Stimulated activated CD8-positive, alpha-beta memory T cell treated with anti-CD3 and anti-CD28 coated beads, Interleukin-12 subunit alpha, Interleukin-12 subunit beta, amount 100 ng/mL, for 24 hours (primary cell): Measurements from ENCODE around the gene SPSB1.
A peak's percentile ranks its signal among the peaks of the same experiment; 100 is the strongest.

Source experiments
- DNase-seq: peaks from one replicate; pipeline ENCODE4 v3.0.0-alpha.2; 2020; ENCODE audit errors: extremely low read depth

Gene SPSB1

DNA sequence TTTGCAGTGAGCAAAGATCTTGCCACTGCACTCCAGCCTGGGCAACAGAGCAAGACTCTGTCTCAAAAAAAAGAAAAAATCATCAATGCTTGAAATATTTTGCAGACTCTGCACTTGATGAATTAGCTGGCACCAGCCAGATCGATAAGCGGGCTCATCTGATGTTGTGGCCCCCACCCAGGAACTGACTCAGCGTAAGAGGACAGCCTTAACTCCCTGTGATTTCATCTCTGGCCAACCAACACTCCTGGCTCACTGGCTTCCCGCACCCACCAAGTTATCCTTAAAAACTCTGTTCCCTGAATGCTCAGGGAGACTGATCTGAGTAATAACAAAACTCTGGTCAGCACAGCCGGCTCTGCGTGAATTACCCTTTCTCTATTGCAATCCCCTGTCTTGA lies 98.9 kb downstream of the SPSB1 start:
- no peak for DNase-seq

DNA sequence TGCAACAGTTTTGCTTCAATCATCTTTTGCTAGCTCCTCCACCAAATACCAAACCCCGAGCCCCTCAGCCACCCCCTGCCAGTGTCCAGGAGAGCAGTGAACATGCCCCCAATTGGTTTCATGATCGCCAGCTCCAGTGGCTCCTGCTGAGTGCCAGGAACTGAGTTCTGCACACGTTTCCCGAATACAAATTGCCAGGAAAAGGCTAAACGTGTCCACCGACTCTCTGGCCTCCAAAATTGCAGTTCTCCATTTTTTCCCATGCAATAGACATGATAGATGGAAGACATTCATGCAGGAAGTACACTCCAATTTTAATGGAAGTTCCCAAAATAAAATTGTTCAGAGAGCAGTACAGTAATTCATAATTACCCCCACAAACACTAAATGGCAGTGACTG lies 101.3 kb downstream of the SPSB1 start:
- no peak for DNase-seq

DNA sequence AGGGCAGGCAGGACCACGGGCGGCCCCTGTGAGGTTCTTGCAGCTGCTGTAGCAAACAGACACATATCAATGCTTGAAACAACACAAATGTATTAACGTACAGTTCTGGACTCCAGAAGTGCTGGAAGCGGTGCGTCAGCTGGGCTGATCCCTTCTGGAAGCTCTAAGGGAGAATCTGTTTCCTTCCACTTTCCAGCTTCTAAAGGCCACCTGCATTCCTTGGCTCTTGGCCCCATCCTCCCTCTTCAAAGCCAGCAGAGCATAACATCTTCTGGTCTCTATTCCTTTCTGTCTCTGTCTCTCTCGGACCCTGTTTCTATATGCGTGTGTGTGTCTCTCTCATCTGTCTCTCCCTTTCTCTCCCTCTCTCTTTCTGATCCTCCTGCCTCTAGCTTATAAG lies 102.3 kb downstream of the SPSB1 start:
- no peak for DNase-seq

DNA sequence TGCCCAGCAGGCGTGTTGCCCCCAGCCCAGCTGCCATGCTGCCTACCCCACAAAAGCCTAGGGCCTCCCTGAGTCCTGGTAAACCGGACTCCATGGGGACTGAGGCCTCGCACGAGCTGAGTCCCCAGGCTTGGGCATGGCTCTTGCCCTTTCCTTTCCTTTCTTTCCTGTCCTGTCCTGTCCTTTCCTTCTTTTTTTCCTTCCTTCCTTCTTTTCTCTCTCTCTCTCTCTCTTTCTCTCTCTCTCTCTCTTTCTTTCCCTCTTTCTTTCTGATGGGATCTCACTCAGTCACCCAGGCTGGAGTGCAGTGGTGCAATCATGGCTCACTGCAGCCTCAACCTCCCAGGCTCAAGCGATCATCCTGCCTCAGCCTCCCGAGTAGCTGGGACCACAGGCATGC lies 104.4 kb downstream of the SPSB1 start:
- no peak for DNase-seq

DNA sequence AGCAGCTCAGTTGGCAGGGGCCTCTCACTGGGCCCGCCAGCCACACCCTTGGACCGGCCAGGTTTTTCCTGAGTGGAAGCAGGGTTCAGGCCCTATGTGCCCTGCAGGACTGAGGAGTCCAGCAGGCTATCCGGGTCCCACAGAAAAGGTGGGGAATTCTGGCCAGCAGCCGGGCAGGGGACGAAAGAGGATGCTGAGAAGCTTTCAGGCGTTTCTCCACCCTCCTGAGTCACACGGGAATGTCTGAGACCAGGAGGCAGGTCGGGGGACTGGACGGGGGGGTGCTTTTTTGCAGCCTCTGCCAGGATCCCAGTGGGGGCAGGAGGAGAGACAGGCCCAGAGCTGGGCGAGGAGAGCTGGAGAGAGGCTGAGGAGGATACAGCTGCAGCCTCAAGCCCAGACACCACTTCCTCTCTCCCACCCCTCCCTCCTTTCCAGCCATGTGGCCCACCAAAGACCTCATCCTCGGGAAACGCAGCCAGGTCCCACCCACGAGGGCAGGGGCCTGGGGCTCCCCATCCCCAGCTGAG lies 105.4 kb downstream of the SPSB1 start:
- no peak for DNase-seq

DNA sequence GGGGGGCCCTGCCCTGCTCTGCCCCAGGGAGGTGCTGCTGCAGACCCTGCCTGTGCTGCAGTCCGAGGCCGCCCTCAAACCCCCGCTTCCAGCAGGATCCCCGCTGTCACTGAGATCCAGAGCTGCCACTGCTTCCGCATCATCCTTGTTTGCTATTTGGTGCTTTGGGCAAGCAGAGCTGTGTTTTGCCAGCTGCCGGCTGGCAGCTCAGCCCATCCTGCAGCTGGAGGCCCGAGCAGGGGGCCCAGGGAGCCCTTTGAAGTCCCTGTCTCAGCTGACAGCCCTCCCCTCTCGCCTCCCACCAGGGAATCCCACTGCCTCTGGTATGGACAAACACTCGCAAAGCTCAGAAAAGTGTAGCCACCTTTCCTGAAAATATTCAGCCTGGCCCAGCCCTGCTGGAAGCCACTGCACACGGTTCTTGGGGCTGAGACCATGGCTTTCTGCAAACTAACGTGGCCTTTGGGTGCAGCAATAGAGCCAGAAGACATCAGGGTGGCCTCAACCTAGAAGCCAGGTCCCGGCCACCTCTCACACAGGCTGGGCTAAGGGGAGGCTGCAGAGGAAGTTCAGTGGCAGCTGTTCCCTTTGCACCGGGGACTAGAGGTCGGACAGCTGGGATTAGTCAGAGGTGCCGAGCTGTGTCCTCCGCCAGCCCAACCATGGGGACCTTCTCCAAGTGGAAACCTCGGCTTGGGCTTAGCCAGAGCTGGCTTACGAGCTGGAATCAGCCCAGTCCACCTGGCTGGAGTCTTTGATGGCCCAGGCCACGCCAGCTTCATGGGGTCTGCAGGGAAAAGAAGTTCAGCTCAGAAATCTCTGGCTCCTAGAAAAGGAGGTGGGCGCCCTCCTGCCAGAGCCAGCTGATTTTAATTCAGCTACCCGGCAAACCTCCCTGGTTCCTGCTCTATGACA lies 107.1 kb downstream of the SPSB1 start:
- no peak for DNase-seq

DNA sequence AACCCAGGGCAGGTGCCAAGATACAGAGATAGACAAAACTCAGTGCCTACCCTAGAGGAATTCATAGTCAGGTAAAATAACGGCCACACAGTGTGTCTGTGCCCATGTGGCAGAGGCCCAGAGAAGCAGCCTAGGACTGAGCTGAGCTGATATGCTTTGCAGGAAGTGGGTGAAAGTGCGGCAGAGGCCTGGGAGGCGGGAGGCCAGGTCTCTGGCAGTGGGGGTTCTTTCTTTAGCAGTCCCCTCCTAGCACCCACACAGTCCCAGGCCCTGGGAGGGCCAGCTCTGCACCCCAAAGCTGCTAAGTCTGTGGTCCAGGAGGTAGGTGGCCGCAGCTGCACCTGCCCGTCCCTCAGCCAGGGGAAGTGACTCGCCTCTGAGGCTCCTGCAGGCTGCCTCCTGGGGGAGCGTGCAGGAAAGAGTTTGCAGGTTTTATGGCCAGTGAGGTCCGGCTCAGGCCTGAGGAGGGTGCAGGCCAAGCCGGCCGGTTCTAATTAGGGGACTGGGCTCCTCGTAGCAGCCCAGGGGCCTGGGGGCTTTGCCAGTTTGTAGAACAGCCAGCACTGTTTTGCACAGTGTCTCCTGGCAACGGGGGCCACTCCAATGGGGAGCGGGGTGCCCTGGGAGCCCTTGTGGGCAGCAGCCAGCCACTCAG lies 107.9 kb downstream of the SPSB1 start:
- no peak for DNase-seq

DNA sequence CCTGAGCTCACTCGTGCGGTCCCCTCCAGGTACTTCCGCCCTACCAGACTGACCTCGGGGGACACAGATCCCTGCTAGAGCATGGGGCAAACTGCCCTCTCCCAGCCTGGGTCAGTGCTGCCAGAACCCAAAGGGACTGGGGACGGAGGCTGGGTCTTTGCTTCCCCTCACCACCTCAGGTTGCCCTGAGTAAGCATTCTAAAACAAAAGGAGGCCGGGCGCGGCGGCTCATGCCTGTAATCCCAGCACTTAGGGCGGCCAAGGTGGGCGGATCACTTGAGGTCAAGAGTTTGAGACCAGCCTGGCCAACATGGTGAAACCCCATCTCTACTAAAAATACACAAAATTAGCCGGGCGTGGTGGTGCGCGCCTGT lies 108.4 kb downstream of the SPSB1 start:
- DNase-seq: no peak

DNA sequence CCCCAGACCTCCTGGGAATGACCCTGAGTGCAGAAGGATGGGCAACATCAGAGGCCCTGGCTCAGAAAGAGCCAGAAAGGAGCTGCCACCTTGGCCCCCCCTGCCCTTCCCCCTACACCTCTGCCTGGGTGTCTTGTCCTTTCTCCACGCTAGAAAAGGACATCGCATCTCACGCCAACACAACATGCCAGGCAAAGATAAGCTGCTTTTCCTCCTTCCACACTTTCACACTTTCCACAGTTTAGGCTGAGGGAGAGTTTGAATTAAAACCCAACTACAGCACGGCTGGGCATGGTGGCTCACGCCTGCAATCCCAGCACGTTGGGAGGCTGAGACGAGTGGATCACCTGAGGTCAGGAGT lies 109.5 kb downstream of the SPSB1 start:
- DNase-seq: no peak

DNA sequence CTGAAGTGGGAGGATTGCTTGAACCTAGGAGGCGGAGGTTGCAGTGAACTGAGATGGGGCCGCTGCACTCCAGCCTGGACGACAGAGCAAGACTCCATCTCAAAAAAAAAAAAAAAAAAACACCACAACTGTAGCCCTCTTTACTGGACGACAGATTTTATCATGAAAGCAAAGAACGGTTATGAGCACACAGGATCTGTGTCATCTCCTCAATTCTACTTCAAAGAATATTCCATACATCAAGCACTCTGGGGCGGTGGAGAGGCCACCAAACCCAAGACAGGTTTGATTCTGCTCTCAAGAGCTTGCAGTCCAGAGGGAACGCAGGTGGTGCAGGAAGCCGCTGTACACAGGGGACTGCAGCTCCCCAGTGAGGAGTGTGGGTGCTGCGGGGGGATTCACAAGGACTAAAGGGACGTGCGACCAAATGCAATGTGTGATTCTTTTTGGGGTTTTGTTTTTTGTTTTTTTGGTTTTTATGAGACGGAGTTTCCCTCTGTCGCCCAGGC lies 110.1 kb downstream of the SPSB1 start:
- no peak for DNase-seq

DNA sequence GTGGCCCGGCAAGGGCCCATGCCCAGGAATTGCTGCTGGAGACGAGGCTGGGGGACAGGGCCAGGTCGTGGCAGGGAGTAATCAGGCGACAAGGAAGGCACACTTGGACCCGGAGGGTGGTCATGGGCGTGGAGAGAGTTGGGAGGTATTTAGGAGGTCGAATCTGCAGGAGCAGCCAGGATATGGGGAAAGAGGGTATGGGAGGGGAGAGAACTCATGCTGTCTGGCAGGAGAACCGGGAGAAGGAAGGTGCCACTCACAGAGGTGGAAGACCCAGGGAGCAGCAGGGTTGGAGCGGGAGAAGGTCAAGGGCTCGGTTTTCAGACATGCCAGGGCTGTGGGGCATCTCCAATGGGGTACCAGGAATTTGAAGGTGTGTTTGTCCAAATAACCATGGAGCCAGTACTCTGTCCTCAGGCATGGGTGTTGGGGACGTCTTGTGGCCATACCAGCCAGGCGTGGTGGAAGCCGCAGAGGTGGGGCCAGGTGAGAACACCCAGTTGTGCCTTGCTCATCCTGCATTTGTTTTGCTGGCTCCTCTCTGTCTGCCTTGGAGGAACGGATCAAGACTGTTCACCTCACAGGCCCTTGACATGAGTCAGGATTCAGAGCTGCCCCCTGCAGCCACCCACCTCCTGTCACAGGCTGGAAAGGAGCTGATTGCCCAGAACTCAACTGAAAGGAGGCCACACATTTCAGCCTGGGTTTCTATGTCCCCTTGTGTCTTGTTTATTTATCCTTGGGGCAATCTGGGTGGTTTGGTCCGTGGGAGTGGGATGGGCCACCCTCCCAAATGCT lies 111.6 kb downstream of the SPSB1 start:
- no peak for DNase-seq

DNA sequence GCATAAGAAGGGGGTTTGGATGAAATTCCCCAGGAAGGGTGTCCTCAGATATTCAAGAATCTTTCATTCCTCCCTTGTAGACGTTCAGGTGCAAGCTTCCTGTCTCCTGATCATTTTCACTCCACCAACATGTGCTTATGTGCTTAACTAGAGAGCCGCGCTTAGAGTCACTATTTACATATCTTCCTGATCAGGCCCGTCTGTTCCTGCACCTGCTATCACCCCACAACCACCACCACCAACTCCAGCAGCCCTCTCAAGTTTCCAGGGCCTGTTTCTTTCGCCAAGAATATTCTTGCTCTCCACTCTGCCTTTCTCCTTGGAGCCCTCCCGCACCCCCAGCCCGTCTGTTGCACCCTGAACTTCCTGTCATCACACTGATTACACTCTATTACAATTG lies 113.4 kb downstream of the SPSB1 start:
- no peak for DNase-seq

DNA sequence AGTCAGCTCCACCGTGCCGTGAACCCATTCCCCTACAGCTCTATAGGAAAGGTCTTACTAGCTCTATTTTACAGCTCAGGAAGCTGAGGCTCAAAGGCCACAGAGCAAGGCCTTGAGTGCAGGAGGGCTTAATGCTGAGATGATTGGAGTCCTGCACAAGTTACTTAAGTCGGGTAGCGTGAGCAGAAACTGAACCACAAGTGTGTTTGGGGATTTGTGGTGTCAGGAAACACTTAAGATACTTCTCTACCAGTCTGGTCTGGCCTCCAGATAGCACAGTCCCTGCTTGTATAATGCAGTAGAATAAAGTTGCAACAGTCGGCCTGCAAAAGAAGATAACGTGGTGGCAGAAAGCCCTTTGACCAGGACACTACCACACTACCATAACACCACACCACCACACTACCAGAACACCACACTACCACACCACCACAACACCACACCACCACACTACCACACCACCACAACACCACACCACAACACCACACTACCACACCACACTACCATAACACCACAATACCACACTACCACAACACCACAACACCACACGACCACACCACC lies 118.1 kb downstream of the SPSB1 start:
- no peak for DNase-seq

DNA sequence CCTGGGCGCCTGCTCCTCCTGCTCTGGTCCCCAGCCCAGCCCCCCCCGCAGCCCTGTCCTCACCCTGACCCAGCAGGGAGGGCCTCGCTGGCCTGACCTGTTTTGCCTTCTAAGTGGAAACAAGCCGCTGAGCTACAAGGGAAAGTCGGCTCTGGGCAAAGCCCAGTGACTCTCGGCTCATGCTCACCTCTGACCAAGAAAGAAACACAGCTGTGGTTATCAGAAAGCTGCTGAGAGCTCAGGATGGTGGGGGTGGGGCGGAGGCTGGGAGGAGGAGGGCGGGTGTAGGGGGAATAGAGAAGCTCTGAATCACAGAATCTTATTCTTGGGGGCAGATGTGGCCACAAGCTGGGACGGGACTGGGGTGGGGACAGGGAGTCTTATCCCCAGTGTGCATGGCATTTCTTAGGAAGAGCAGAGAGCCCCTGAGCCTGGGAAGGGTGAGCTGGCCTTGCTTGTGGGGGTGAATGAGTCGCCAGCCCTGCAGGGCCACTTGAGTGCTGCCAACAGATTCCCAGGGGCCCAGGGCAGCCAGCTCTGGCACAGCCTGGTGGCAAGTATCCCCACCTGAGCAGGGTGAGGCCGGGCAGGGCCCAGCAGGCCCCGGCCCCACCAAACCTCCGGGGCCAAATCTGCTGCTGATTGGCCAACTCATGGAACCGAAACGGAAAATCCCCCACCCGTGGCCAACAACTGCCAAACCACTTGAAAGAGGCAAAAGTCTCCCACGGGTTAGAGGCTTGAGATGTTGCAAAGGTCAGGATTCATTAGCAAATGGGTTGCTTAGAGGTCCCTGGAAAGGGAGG lies 120.6 kb downstream of the SPSB1 start:
- DNase-seq: peak; percentile 51

DNA sequence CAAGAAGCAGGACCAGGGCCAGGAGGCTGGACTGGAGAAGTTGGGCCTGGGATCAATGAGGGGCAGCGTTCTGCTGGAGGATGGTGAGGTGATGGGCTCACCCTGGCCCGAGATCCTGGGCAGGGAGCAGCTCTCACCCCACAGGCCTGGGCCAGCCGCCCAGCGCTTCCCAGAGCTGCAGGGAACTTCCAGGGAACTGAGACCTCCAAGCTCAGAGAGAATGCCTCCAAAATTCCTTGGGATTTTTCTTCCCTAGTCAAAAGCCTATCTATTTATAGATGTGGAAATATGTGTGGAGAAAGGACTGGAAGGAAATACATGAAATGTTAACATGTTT lies 121.2 kb downstream of the SPSB1 start:
- DNase-seq: no peak

DNA sequence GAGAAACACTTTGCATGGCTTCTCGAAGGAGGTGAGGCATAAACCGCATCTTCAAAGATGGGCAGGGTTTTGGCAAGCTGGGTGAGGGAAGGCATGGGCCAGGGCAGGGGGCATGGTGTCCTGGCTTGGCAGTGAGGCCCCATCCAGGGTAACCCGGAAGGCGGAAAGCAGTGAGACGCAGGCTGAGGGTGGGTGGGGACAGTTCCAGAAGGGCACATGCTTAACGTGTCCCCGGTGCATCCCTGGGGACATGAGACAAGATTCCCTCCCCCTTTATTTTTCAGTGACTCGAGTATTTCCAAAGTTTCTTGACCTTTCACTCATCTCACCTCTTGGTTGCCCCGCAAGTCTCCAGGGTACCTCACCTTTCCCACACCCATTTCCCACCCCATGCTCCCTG lies 123.8 kb downstream of the SPSB1 start:
- no peak for DNase-seq

DNA sequence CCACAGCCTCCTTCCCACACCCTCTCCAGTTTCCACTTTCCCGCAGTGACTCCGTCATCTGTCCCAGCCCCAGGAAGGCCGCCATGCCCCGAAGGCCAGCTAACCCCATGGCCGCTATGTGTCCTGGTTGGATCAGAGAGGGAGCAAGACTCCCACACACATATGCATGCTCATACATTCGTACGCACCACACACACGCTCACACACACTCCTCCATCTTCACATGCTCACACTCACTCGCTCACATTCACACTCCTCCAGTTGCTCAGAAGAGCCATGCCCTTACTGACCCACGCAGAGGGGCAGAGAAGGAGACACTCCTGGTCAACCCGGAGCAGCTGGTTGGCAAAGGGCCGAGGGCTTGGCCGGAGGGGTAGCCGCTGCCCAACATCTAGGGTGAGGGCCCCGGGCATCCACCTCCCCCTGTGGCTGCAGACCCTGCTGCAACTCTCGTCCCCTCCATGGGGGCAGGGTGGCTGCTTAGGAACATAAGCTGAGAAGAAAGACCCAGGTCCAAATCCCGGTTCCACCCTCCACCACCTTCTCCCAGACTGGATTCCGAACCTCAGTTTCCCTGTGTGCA lies 124.3 kb downstream of the SPSB1 start:
- no peak for DNase-seq

DNA sequence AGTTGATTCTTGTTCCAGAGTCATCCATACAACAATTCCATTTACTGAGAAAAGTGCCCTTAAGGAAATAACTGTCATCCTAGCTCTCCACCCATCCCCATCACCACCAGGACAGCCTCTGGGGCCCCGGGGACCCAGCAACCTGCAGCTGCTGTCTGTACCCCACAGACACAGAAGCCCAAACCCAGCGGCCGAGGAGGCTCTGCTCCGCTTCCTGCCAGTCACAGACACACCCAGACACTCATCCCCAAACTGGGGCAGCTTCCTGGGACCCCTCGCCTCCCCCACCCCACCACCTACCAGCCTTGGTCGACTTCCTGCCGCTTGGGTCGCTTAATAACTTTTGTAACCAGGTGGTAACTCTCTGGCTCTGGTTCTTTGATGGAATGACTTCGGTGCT lies 125.0 kb downstream of the SPSB1 start:
- DNase-seq: no peak

DNA sequence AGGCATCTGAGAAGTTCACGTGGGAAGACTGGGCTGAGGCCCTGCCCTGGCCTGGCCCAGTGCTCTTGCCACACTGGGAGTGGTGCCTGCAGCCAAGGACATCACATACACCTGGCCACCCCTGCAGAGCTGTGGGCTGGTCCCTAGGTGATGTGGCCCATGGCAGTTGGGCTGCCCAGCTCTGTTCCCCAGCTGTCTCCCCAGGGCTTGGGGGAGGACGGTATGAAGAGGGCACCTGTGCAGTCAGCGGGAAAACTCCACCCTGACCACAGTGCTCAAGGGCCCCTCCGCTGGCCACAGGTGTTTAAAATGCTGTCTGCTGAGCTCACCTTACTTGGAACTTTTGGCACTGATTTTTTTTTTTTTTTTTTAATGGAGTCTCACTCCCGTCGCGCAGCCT lies 126.2 kb downstream of the SPSB1 start:
- DNase-seq: no peak
